Liver (tissue), 9 donors: ENCODE data around the gene GAS7. TPM values are rescaled to one million over a fixed set of nuclear protein-coding genes. Genes with fewer than 3 reads are reported as not detected.

Experiments
- DNase-seq: peaks from one replicate; pipeline ENCODE4 v3.0.0-alpha.2; 2017; ENCODE audit warnings: low spot score
- H3K27ac ChIP-seq, 2 donors: one replicate each; pipeline ENCODE4 v1.7.0; 2013; ENCODE audit warnings: inconsistent platforms in 2 of 2, low read length in 2 of 2, control low read depth in 1 of 2, low read depth in 1 of 2, mild to moderate bottlenecking in 1 of 2
- H3K27me3 ChIP-seq, 4 donors: one replicate each; pipeline versions ENCODE4 v1.6.1 to v1.7.0; 2013; ENCODE audit warnings: low read length in 3 of 4, inconsistent platforms in 1 of 4, mild to moderate bottlenecking in 1 of 4, moderate library complexity in 1 of 4; ENCODE audit not compliant: control insufficient read depth in 4 of 4, insufficient read depth in 4 of 4
- H3K36me3 ChIP-seq, 4 donors: one replicate each; pipeline versions ENCODE4 v1.6.1 to v1.7.0; 2013; ENCODE audit warnings: low read length in 3 of 4, mild to moderate bottlenecking in 3 of 4, low read depth in 1 of 4, moderate library complexity in 1 of 4; ENCODE audit not compliant: control insufficient read depth in 4 of 4, insufficient read depth in 3 of 4
- H3K4me1 ChIP-seq, 4 donors: one replicate each; pipeline versions ENCODE4 v1.6.1 to v1.7.0; 2013; ENCODE audit warnings: low read length in 3 of 4, mild to moderate bottlenecking in 3 of 4, moderate library complexity in 1 of 4; ENCODE audit not compliant: control insufficient read depth in 4 of 4, insufficient read depth in 4 of 4
- H3K4me3 ChIP-seq, 3 donors: one replicate each; pipeline versions ENCODE4 v1.6.1 to v1.7.0; 2013; ENCODE audit warnings: low read length in 3 of 3, control low read depth in 1 of 3, low read depth in 1 of 3, mild to moderate bottlenecking in 1 of 3
- H3K9ac ChIP-seq, 2 donors: one replicate each; pipeline ENCODE4 v1.7.0; 2013; ENCODE audit warnings: low read length in 2 of 2, mild to moderate bottlenecking in 2 of 2, moderate library complexity in 2 of 2, control low read depth in 1 of 2, low read depth in 1 of 2
- H3K9me3 ChIP-seq, 4 donors: one replicate each; pipeline versions ENCODE4 v1.6.1 to v1.7.0; 2013; ENCODE audit warnings: low read length in 3 of 4; ENCODE audit not compliant: control insufficient read depth in 4 of 4
- ATF3 ChIP-seq: IDR thresholded peaks from 2 replicates; pipeline ENCODE4 v1.6.1; 2016; ENCODE audit warnings: antibody characterized with exemption
- CTCF ChIP-seq: fragments of 150-350 bp; IDR thresholded peaks from 2 replicates; pipeline ENCODE4 v1.5.1; 2017; ENCODE audit warnings: improper control_type of control experiment, low read depth, low read length; ENCODE audit not compliant: missing input control
- EGR1 ChIP-seq, 2 donors: IDR thresholded peaks; 2 replicates each; pipeline ENCODE4 v1.6.1; 2016 to 2018; ENCODE audit warnings: antibody characterized with exemption in 2 of 2, low read depth in 2 of 2
- FOXA1 ChIP-seq: IDR thresholded peaks from 2 replicates; pipeline ENCODE4 v1.6.1; 2016; ENCODE audit warnings: antibody characterized with exemption
- FOXA2 ChIP-seq: IDR thresholded peaks from 2 replicates; pipeline ENCODE4 v1.6.1; 2016; ENCODE audit warnings: antibody characterized with exemption
- GABPA ChIP-seq, 2 donors: IDR thresholded peaks in 1 of 2; conservative IDR thresholded peaks in 1 of 2; 2 replicates each; pipeline ENCODE4 v1.6.1; 2016; ENCODE audit warnings: antibody characterized with exemption in 2 of 2, mild to moderate bottlenecking in 1 of 2, moderate library complexity in 1 of 2
- HNF4A ChIP-seq, 2 donors: conservative IDR thresholded peaks; 2 replicates each; pipeline ENCODE4 v1.6.1; 2016; ENCODE audit warnings: antibody characterized with exemption in 2 of 2, mild to moderate bottlenecking in 2 of 2
- HNF4G ChIP-seq: IDR thresholded peaks from 2 replicates; pipeline ENCODE4 v1.6.1; 2016; ENCODE audit warnings: antibody characterized with exemption
- JUND ChIP-seq, 2 donors: IDR thresholded peaks; 2 replicates each; pipeline ENCODE4 v1.6.1; 2016; ENCODE audit warnings: antibody characterized with exemption in 2 of 2
- MAX ChIP-seq: IDR thresholded peaks from 2 replicates; pipeline ENCODE4 v1.6.1; 2016; ENCODE audit warnings: antibody characterized with exemption
- NR2F2 ChIP-seq: IDR thresholded peaks from 2 replicates; pipeline ENCODE4 v1.6.1; 2016; ENCODE audit warnings: antibody characterized with exemption
- RXRA ChIP-seq, 2 donors: IDR thresholded peaks; 2 replicates each; pipeline ENCODE4 v1.6.1; 2017 to 2018; ENCODE audit warnings: antibody characterized with exemption in 2 of 2, mild to moderate bottlenecking in 1 of 2
- SP1 ChIP-seq: IDR thresholded peaks from 2 replicates; pipeline ENCODE4 v1.6.1; 2018; ENCODE audit warnings: antibody characterized with exemption, mild to moderate bottlenecking
- TAF1 ChIP-seq: conservative IDR thresholded peaks from 2 replicates; pipeline ENCODE4 v1.6.1; 2016; ENCODE audit warnings: antibody characterized with exemption, mild to moderate bottlenecking
- YY1 ChIP-seq: IDR thresholded peaks from 2 replicates; pipeline ENCODE4 v1.6.1; 2016; ENCODE audit warnings: antibody characterized with exemption, mild to moderate bottlenecking
- ZBTB33 ChIP-seq: IDR thresholded peaks from 2 replicates; pipeline ENCODE4 v1.6.1; 2016; ENCODE audit warnings: antibody characterized with exemption
- WGBS: extraction: QIAGEN DNeasy Blood & Tissue Kit; methylation state at CpG from one replicate; pipeline ENCODE4 v1.1.7; 2013; 5-methylcytosine and 5-hydroxymethylcytosine counted together
- polyA plus RNA-seq, 2 donors: library from polyadenylated mRNA; stranded (reverse) in 1 of 2; unstranded in 1 of 2; fragments of 200-250 nt in 1 of 2; fragments of >200 nt in 1 of 2; fragmentation: Nextera tagmentation in 1 of 2; extraction: Ambion mirVana in 1 of 2; gene quantifications; one replicate each; pipeline versions ENCODE4 v1.2.1 to v1.2.3, GENCODE V29; 2013 to 2015
- total RNA-seq, 2 donors: library from RNA; depleted of rRNA; stranded (reverse); fragments of >200 nt; gene quantifications; one replicate each; pipeline ENCODE4 v1.2.3, GENCODE V29; 2014
- donor health status: healthy.
- donor health status: healthy.
- donor health status: healthy.
- donor health status: healthy.
- donor health status: healthy.

The GAS7 gene
- total and polyA plus RNA-seq, 4 donors, result 0.79 to 6.1 (median 2.5) TPM

GRCh38 chr17:9957244-9957643, 241.2 kb downstream of the GAS7 start:
- no peak for DNase-seq
- H3K27ac ChIP-seq, result no peak overlapping the region
- no peak overlapping the region for H3K4me3 ChIP-seq
- H3K9ac ChIP-seq, result no peak overlapping the region
- no peaks in the 10 kb centered on the region for H3K9me3 ChIP-seq
- H3K27me3 ChIP-seq, result no peaks in the 10 kb centered on the region
- TF ChIP-seq HNF4G (no peak), SP1 (no peak), CTCF (no peak), EGR1 (IDR thresholded peaks at IDR 0.05; ENCODE audit: low read depth in 2 of 2) (no peak), ZBTB33 (no peak), NR2F2 (no peak), YY1 (no peak), RXRA (IDR thresholded peaks at IDR 0.05) (no peak), TAF1 (no peak), JUND (IDR thresholded peaks at IDR 0.05) (no peak), GABPA (IDR thresholded peaks at IDR 0.05 in 1 of 2, conservative IDR thresholded peaks at IDR 0.05 in 1 of 2) (no peak)
- H3K36me3 ChIP-seq, result no peaks in the 10 kb centered on the region
- WGBS, result 58% methylated on average over 8 of the region's 8 CpGs
- peaks cover 0 to 2% (median 0%) of the 10 kb centered on the region in 4 donors for H3K4me1 ChIP-seq

- Histone ChIP-seq H3K4me3 (no peak overlapping the region), H3K36me3 (no peaks in the 10 kb centered on the region), H3K27me3 (no peaks in the 10 kb centered on the region), H3K27ac (no peak overlapping the region), H3K9ac (no peak overlapping the region), H3K4me1 (peaks cover 0 to 2% (median 0%) of the 10 kb centered on the region in 4 donors), H3K9me3 (no peaks in the 10 kb centered on the region)
- 61% methylated on average over 14 of the region's 14 CpGs for WGBS
- TF ChIP-seq GABPA (IDR thresholded peaks at IDR 0.05 in 1 of 2, conservative IDR thresholded peaks at IDR 0.05 in 1 of 2) (no peak), HNF4G (no peak), TAF1 (no peak), MAX (no peak), FOXA2 (no peak), ZBTB33 (no peak), RXRA (IDR thresholded peaks at IDR 0.05) (no peak), SP1 (no peak), ATF3 (no peak), FOXA1 (no peak), HNF4A (conservative IDR thresholded peaks at IDR 0.05) (no peak)
- no peak for DNase-seq
Measured at GRCh38 chr17:9956474-9957131, 241.8 kb downstream of the GAS7 start.
